ENCODE results near the gene OR10P1. TPM values are rescaled to one million over a fixed set of nuclear protein-coding genes. Genes with fewer than 3 reads are reported as not detected.

The OR10P1 gene
- total RNA-seq, 1 donor from 2014 or later = not detected

DNA sequence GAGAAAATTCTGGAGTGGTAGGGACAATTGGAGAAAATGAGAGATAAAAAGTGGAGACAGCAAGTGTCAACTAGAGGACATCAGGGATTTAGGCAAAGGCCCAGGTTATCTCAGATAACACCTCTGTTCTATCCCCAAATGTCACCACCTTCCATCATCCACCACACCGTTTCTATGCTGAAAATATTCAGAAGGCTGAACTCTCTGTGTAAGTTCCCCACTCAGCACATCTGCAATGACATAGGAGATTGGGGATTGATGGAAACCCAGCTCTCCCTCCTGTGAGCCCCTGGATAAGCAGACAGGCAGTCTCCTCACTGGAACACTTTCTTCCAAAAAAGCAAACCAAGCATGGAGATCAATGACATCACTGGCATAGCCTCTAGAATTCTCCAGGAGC is 5.6 kb upstream of the OR10P1 start:
- DNase-seq (ENCODE audit: low spot score) = no peak
- H3K9ac ChIP-seq = no peak overlapping the region
- H3K4me1 Mint-ChIP-seq = no peaks in the 10 kb centered on the region
- no peaks in the 10 kb centered on the region for H3K4me1 ChIP-seq
- H3K4me2 ChIP-seq = no peak overlapping the region
- no peak overlapping the region for H3K4me3 ChIP-seq
- H3K27ac Mint-ChIP-seq = no peak overlapping the region
- no peak overlapping the region for H3K4me3 Mint-ChIP-seq
- no peaks in the 10 kb centered on the region for H3K27me3 ChIP-seq
- H3K9me3 ChIP-seq (ENCODE audit: low read depth) = no peaks in the 10 kb centered on the region
- H3K27ac ChIP-seq = no peak overlapping the region
- H3K79me2 ChIP-seq (ENCODE audit: low read depth) = no peaks in the 10 kb centered on the region
- no peaks in the 10 kb centered on the region for H3F3A ChIP-seq (ENCODE audit: low read depth)
- no peaks in the 10 kb centered on the region for H4K20me1 ChIP-seq (ENCODE audit: low read depth)
- no peaks in the 10 kb centered on the region for H3K9me3 Mint-ChIP-seq
- no peaks in the 10 kb centered on the region for H3K36me3 ChIP-seq
- no peaks in the 10 kb centered on the region for H3K36me3 Mint-ChIP-seq
- TF ChIP-seq, protein P1, sequence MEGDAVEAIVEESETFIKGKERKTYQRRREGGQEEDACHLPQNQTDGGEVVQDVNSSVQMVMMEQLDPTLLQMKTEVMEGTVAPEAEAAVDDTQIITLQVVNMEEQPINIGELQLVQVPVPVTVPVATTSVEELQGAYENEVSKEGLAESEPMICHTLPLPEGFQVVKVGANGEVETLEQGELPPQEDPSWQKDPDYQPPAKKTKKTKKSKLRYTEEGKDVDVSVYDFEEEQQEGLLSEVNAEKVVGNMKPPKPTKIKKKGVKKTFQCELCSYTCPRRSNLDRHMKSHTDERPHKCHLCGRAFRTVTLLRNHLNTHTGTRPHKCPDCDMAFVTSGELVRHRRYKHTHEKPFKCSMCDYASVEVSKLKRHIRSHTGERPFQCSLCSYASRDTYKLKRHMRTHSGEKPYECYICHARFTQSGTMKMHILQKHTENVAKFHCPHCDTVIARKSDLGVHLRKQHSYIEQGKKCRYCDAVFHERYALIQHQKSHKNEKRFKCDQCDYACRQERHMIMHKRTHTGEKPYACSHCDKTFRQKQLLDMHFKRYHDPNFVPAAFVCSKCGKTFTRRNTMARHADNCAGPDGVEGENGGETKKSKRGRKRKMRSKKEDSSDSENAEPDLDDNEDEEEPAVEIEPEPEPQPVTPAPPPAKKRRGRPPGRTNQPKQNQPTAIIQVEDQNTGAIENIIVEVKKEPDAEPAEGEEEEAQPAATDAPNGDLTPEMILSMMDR (IDR thresholded peaks at IDR 0.05) = no peak
- TF ChIP-seq EZH2phosphoT487 (IDR thresholded peaks at IDR 0.05) (no peak), EZH2 (IDR thresholded peaks at IDR 0.05) (no peak)
- no peak overlapping the region for H2AFZ ChIP-seq (replicated peaks)
- H3K27me3 Mint-ChIP-seq (ENCODE audit: insufficient read depth, low read depth) = peaks cover 2% of the 10 kb centered on the region

DNA sequence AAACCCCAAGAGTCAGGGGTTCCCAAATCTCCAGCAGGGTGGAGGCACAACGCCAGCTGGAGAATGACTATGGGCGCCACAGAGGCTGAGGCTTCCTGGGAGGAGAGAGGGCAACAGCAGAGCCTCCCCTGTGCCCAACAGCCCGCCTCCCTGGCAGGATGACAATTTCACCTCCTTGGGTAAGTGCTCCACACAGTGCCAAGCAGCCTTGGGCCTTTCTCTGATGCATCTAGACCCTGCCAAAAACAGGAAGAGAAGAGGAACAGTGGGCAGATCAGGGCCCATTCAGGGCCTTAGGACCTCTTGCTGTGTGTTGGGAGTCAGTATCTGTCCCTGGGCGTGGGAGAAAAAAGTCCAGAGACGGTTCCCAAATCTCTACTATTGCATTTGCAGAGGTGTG is 5.0 kb upstream of the OR10P1 start:
- H2AFZ ChIP-seq (replicated peaks) = no peak overlapping the region
- H3K4me2 ChIP-seq = no peak overlapping the region
- H3K36me3 Mint-ChIP-seq = no peaks in the 10 kb centered on the region
- TF ChIP-seq, protein P1 (IDR thresholded peaks at IDR 0.05) = no peak
- TF ChIP-seq EZH2 (IDR thresholded peaks at IDR 0.05) = no peak
- no peak for TF ChIP-seq EZH2phosphoT487 (IDR thresholded peaks at IDR 0.05)
- no peak overlapping the region for H3K27ac Mint-ChIP-seq
- no peaks in the 10 kb centered on the region for H3K36me3 ChIP-seq
- no peaks in the 10 kb centered on the region for H3K4me1 ChIP-seq
- no peaks in the 10 kb centered on the region for H3K27me3 ChIP-seq
- H4K20me1 ChIP-seq (ENCODE audit: low read depth) = no peaks in the 10 kb centered on the region
- peaks cover 2% of the 10 kb centered on the region for H3K27me3 Mint-ChIP-seq (ENCODE audit: insufficient read depth, low read depth)
- H3K9ac ChIP-seq = no peak overlapping the region
- no peaks in the 10 kb centered on the region for H3F3A ChIP-seq (ENCODE audit: low read depth)
- no peaks in the 10 kb centered on the region for H3K4me1 Mint-ChIP-seq
- H3K9me3 Mint-ChIP-seq = no peaks in the 10 kb centered on the region
- no peaks in the 10 kb centered on the region for H3K79me2 ChIP-seq (ENCODE audit: low read depth)
- H3K27ac ChIP-seq = no peak overlapping the region
- no peaks in the 10 kb centered on the region for H3K9me3 ChIP-seq (ENCODE audit: low read depth)
- H3K4me3 Mint-ChIP-seq = no peak overlapping the region
- no peak overlapping the region for H3K4me3 ChIP-seq
- DNase-seq (ENCODE audit: low spot score) = no peak

DNA sequence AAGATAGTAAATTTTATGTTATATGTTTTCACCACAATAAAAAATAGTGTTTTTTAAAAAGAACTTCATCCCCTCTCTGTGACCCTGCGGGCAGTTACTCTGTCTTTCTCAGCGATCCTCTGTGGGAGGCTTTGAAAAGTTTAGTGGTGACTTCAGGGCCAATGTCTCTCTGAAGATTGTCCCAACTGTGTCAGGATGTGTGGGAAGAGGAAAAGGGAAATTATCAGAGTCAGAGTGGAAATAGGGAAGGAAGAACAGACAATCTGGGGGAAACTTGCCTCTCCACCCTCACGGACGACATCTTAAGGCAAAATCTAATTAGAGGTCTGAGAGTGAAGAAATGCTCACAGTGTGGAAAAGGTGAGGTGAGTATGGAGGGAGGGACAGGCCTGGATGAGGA is 3.5 kb upstream of the OR10P1 start:
- Histone ChIP-seq H2AFZ (replicated peaks) (no peak overlapping the region), H3K36me3 (no peaks in the 10 kb centered on the region), H3K27me3 (no peaks in the 10 kb centered on the region), H3K79me2 (ENCODE audit: low read depth) (no peaks in the 10 kb centered on the region), H3K4me1 (no peaks in the 10 kb centered on the region), H3K27ac (no peak overlapping the region), H4K20me1 (ENCODE audit: low read depth) (no peaks in the 10 kb centered on the region), H3K4me2 (no peak overlapping the region), H3K9ac (no peak overlapping the region), H3K4me3 (no peak overlapping the region), H3F3A (ENCODE audit: low read depth) (no peaks in the 10 kb centered on the region), H3K9me3 (ENCODE audit: low read depth) (no peaks in the 10 kb centered on the region)
- no peak for DNase-seq (ENCODE audit: low spot score)
- Mint-ChIP-seq H3K9me3 (peaks cover 4% of the 10 kb centered on the region), H3K4me3 (no peak overlapping the region), H3K36me3 (no peaks in the 10 kb centered on the region), H3K4me1 (no peaks in the 10 kb centered on the region), H3K27me3 (ENCODE audit: insufficient read depth, low read depth) (peaks cover 11% of the 10 kb centered on the region), H3K27ac (no peak overlapping the region)
- TF ChIP-seq EZH2phosphoT487 (IDR thresholded peaks at IDR 0.05) (no peak), EZH2 (IDR thresholded peaks at IDR 0.05) (no peak)
- TF ChIP-seq, protein P1 (IDR thresholded peaks at IDR 0.05) = no peak
